Stimulated activated naive CD8-positive, alpha-beta T cell treated with anti-CD3 and anti-CD28 coated beads, Interleukin-15, Interleukin-2, amounts not matched to agents 100 U/mL and 50 U/mL, for 24 hours (primary cell): Measurements from ENCODE around the gene NDUFB10.
A peak's percentile ranks its signal among the peaks of the same experiment; 100 is the strongest.
"Not testable (repeated sequence)": the region's sequence is repeated elsewhere in the genome, so short reads cannot be mapped to it uniquely, and the experiment has no call there.

ENCODE experiments used
- ATAC-seq: fragments of 150-1000 bp; cut with Tn5 transposase; one replicate; pipeline ENCODE4 v1.10.0; 2021
- DNase-seq: peaks from one replicate; pipeline ENCODE4 v3.0.0; 2021

Gene NDUFB10

GRCh38 chr16:1946495-1947368 is 12.6 kb upstream of the NDUFB10 start:
- no peak for DNase-seq
- ATAC-seq: no peak

DNA sequence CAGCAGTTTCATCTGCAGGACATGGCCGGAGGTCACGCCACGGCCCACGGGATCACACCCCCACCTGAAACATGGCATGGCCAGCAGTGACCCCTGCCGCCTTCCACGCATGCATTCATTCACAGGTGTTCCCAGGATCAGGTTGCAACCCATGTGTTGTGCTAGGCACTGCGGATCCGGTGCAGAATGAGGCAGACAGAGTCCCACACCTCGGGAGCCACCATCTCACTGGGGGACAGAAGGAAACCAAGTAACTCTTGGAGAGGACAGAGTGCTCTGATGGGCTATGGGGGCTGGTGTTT is 12.0 kb upstream of the NDUFB10 start:
- ATAC-seq (no peak), DNase-seq (no peak)

DNA sequence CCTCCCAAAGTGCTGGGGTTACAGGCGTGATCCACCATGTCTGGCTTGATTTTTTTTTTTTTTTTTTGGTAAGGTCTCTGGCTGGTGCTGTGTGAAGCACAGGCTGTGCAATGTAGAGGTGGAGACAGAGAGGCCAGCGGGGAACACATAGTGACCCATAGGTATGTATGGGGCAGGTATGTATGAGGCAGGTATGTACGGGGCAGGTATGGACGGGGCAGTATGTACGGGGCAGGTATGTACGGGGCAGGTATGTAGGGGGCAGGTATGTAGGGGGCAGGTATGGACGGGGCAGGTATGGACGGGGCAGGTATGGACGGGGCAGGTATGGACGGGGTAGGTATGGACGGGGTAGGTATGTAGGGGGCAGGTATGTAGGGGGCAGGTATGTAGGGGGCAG is 9.8 kb upstream of the NDUFB10 start:
- ATAC-seq: no peak
- no peak for DNase-seq

- DNase-seq: no peak
- no peak for ATAC-seq
Measured at GRCh38 chr16:1950047-1950446, 9.3 kb upstream of the NDUFB10 start.

DNA sequence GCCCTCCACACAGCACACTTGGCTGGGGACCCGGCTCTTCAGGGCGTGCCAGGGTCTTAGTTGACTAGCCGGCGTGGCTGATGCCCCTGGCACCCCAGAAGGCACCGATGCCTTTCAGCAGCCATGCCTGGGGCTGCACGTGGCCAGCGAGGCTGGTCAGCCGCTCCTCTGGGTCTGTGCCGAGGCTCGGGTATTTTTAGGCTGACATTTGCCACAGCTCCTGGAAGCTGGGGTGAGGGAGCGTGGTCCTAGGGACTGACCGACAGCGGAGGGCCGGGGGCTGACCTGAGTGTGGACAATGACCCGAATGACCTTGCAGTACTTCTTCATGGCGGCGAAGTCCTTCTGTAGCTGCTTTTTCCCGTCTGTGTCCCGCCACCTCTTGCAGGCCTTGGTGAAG is 8.8 kb upstream of the NDUFB10 start:
- no peak for ATAC-seq
- no peak for DNase-seq

- ATAC-seq: no peak
- DNase-seq: no peak
Measured at GRCh38 chr16:1953734-1954133, 5.6 kb upstream of the NDUFB10 start.

DNA sequence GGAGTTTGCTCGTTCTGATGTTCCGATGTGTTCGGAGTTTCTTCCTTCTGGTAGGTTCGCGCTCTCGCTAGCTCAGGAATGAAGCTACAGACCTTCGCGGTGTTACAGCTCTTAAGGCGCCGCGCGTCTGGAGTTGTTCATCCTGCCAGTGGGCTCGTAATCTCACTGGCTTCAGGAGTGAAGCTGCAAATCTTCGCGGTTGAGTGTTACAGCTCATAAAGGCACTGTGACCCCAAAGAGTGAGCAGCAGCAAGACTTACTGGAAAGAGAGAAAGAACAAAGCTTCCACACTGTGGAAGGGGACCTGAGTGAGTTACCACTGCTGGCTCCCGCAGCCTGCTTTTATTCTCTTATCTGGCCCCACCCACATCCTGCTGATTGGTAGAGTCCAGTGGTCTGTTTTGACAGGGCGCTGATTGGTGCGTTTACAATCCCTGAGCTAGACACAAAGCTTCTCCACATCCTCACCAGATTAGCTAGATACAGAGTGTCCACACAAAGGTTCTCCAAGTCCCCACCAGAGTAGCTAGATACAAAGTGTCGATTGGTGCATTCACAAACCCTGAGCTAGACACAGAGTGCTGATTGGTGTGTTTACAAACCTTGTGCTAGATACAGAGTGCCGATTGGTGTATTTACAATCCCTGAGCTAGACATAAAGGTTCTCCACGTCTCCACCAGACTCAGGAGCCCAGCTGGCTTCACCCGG is 1.8 kb upstream of the NDUFB10 start:
- DNase-seq, ATAC-seq: not testable (repeated sequence)

GRCh38 chr16:1958143-1958491 is 1.2 kb upstream of the NDUFB10 start:
- not testable (repeated sequence) for ATAC-seq, DNase-seq

- ATAC-seq: no peak
Measured at GRCh38 chr16:1958715-1959268, 546 bp upstream of the NDUFB10 start.

DNA sequence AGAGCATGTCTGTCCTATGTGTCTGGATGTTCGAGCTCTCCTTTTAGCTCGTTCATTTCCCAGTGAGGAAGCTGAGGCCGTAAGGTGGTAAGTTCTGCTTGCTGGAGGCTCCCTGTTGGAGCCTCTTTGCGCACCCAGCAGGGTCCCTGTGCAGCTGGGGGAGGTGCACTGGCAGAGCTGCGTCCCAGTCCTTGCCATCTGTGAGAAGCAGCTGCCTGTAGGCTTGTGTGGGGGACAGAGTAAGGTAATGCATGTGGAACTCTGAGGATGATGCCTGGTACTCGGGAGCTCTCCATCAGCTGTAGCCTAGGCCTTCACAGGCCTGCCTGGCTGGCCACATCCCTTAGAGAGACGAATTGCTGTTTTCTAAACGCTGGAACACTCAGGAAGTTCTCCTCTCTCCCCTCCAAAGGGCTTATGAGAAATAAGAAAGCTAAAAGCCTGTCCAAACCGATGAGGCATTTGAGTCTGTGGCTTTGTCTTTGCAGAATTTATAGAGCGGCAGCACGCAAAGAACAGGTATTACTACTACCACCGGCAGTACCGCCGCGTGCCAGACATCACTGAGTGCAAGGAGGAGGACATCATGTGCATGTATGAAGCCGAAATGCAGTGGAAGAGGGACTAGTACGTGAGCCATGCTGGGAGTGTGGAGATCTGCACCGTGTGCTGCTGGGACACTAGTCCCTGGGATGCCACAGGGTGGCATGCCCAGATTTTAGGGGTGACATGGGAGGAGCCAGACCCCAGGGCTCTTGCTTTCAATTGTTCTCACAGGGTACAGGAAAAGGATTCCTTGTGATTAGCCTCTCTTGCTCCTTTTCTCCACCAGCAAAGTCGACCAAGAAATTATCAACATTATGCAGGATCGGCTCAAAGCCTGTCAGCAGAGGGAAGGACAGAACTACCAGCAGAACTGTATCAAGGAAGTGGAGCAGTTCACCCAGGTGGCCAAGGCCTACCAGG is 1.6 kb downstream of the NDUFB10 start:
- peak; percentile 21 for ATAC-seq
- peak; percentile 67 for DNase-seq

More at GRCh38 chr16:1958715-1959268, 546 bp upstream of the NDUFB10 start:
- DNase-seq: no peak

DNA sequence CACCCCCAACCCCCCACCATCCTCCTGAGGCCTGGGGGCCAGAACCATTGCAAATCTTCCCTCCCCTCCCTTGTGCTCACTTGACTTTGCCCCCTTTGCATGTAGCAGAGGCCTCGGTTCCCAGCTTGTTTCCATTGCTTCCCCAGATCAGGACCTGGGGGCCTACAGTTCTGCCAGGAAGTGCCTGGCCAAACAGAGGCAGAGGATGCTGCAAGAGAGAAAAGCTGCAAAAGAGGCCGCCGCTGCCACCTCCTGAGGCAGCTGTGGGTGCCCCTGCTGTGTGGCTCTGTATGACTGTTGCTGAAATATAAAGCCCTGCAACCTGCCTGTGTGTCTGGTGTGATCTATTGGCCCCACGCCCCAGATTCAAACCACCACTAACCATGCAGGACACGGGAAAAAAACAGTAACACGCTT is 2.3 kb downstream of the NDUFB10 start:
- DNase-seq: peak; percentile 49
- ATAC-seq: no peak

GRCh38 chr16:1962161-1963153 is 3.1 kb downstream of the NDUFB10 start:
- DNase-seq, ATAC-seq: not testable (repeated sequence)

DNA sequence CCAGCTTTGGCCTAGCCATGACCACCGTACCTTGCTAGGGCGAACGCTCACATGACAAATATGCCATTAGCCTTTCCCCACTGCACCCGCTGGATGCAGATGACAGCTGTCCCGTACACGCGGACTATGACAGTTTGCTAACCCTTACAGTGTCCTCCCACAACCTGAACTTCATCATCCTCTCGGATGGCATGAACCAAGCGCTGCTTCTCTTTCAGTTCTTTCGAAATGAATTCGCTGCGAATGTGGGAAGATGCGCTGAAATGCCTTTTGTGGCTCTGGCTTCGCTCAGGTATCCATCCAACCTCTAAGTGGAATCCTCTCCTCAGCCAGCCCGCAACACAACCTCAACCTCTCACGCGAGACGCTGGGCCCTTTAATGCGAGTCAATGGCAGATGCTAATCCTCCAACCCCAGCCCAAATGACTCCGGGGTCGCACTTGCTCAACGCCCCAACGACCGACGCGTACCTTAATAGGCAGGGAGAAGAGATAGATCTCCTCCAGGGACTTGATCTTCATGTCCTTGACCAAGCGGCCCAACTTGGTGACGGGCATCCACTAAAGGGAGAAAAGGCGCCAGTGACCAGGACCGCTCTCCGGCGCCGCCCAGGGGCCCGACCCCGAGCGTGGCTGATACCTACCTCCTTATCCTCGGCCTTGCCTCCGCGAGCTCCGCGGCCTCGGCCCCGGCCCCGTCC is 4.6 kb downstream of the NDUFB10 start:
- DNase-seq (peak; percentile 43), ATAC-seq (peak; percentile 0)

DNA sequence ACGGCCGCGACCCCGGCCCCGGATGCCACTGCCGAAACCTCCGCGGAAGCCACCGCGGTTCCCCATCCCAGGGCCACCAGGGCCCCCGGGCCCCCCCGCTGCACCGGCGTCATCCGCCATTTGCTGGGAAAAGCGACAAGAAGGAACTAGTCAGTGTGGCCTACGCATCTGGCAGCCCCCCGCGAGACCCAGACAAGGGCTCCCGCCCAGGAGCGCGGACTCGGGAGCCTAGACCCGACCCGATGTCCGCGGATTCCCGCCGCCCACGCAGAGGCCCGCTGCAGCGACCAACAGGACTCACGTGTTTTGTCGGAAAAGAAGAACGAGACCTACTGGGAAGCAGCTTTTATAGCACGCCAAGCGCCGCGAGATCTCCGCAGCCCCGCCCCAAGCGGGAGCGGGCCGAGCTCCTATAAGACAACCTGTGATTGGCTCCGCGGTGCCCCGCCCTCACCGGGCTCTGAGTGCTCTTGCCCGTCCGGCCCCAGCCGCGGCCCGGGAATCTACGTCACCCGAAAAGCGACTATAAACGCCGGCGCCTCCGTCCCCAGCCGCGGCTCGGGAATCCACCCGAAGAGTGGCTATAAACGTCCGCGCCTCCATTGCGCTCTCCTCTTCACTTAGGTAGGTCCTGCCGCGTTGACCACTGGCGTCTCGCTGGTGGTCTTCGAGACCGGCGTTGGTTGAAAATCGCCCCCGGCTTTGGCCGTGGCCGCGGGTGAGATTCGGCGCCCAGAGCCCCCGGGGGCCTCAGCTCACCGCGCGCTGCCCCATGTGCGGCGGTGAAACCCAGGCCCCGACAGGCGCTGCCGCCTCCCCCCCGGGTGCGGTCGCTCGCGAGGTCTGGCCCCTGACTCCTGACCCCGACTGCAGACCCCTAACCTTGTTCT is 5.4 kb downstream of the NDUFB10 start, which contains the start of gene RPS2:
Gene RPS2 (minus strand): TSS at position 321 of the 890 bp plus-strand sequence. CDS start 201 bp downstream, at position 120.
- peak; percentile 85 for ATAC-seq
- DNase-seq: peak; percentile 99

DNA sequence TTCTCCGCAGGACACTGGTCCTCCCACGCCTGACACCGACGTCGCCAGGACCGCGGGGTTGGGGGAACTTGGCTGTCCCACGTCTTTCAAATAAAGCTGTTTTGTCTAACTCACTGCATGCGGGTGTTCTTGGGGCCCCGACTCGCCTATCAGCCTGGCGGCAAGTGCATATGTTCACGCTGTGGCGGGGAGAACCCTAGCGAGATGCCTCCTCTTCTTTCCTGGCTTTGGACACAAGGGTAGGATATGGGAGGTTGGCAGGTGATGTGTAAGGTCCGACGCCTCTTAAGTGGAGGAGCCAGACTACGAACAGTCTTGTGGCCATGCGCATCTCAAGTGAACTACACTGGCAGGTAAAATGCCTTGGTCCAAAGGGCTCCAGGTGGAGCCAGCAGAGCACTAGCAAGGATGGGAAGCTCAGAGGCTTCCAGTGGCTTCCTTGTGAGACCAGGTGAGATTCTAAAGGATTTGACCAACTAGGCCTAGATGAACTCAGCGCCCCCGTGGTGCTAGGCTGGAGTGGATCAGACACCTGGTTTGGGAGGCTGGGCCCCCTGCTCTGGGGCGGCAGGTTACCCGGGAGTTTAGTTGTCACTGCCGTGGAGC is 6.2 kb downstream of the NDUFB10 start:
- DNase-seq: peak; percentile 23
- no peak for ATAC-seq

- DNase-seq: no peak
- ATAC-seq: no peak
Measured at GRCh38 chr16:1966460-1966859, 7.1 kb downstream of the NDUFB10 start, which contains the start of gene RNF151. TSS of gene RNF151 (plus strand) at chr16:1966856. CDS start at chr16:1966882, 26 bp downstream.

DNA sequence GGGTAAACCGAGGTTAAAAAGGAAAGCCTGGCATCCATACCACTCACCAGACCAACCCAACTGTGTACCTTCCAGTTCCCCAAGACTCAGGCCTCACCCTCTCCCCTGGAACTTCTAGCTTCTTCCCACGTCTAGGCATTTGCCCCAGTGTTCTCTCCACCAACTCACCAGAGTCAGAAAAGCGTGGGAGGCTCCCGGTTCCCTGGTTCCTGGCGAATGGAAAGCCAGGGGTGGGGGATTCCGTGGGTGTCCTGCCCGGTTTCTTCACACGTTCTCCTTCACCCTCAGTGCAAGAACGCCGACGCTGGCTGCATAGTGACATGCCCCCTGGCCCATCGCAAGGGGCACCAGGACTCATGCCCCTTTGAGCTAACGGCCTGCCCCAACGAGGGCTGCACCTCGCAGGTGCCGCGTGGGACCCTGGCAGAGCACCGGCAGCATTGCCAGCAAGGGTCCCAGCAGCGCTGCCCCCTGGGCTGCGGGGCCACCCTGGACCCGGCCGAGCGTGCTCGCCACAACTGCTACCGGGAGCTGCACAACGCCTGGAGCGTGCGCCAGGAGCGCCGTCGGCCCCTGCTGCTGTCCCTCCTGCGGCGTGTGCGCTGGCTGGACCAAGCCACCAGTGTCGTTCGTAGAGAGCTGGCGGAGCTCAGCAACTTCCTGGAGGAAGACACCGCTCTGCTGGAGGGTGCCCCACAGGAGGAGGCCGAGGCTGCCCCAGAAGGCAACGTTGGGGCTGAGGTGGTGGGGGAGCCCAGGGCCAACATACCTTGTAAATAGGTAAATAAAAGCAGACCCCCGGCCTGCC is 9.0 kb downstream of the NDUFB10 start:
- ATAC-seq (no peak), DNase-seq (no peak)
